DMS153 treated with DMSO at 0.1 percent for 48 hours (cell line): ENCODE data around the gene SHLD1.

Source experiments
- DNase-seq: peaks from one replicate; lab custom pipeline; 2025; ENCODE audit not compliant: unreplicated experiment; lab: John Stamatoyannopoulos, UW

Gene SHLD1

DNA sequence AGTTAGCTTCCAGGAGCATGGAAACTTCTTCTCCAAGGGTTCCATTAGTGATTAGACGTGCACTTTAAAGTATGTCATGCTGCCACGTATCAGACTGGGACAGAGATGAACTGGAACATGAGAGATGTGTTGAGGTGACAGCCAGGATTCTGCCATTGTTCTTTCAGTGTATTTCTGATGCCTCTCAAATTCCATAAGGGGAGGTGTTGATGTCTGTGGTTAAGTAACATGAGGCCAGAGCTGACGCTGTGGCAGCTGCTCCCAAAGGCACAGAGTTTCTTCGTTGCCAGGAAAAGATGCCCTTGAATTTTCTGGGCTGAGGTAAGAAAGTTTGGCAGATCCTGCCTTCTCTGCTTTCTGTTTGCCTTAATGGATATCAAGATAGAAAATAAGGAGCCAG is 136.6 kb downstream of the SHLD1 start:
- no peak for DNase-seq

GRCh38 chr20:5887386-5887785 is 137.2 kb downstream of the SHLD1 start:
- no peak for DNase-seq

- no peak for DNase-seq
Observed at GRCh38 chr20:5888041-5888440, 137.8 kb downstream of the SHLD1 start.

DNA sequence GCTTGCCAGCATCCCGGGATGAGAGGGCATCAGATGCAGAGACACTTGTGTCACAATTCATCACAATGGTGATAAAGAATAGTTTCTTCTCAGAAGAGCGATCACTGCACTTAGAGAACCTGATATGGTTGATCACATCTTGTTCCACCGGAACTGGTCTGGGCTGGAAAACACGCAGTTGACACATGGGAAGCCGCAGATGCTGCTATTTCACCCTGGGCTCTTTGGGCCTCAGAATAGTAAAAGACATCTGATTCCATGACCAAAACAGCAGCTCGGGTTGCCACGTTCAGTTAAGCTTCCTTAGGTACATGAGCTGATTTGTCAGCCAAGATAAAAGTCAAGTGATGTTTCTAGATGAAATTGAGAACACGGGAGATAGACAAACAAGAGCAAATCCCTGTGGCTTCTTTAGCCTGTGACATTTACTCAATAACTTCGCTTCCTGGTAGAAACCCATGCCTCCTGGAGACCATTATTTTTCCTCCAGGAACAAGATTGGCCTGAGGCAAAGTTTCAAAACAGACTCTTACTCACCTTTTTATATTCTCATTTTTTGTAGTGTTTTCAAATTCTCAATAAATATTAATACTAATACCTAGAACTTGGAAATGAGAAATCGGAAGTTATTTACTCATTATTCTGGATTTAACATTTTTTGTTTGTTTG is 140.7 kb downstream of the SHLD1 start:
- DNase-seq, result no peak

- no peak for DNase-seq
Observed at GRCh38 chr20:5893052-5893451, 142.9 kb downstream of the SHLD1 start.

DNA sequence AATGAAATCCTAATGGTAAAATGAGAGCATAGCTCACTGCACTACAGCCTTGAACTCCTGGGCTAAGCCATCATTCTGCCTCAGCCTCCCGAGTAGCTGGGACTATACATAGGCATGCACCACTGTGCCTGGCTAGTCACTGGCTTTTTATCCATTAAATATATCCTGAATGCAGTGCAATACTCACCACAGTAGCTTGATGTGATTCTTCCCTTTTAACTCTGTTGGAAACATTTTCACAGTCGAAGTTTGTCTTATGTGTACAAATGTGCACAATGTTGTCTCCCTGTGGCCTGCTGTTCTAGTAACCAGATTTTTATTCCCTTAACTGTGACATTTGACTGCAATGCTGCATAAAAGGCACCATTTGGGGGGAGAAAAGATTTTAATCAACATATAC is 143.4 kb downstream of the SHLD1 start:
- no peak for DNase-seq

- DNase-seq, result no peak
Observed at GRCh38 chr20:5895626-5896025, 145.4 kb downstream of the SHLD1 start.

DNA sequence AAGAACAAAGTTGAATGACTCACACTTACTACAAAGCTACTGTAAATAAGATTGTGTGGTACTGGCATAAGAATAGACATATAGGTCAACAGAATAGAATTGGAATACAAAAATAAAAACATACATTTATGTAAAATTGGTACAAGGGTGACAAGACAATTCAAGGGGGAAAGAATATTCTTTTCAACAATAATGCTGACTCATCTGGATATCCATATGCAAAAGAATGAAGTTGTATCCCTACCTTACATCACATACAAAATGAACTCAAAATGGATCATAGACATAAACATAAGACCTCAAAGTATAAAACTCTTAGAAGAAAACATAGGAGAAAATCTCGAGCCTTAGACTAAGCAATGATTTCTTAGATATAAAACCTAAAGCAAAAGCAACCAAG is 149.2 kb downstream of the SHLD1 start:
- DNase-seq, result no peak

DNA sequence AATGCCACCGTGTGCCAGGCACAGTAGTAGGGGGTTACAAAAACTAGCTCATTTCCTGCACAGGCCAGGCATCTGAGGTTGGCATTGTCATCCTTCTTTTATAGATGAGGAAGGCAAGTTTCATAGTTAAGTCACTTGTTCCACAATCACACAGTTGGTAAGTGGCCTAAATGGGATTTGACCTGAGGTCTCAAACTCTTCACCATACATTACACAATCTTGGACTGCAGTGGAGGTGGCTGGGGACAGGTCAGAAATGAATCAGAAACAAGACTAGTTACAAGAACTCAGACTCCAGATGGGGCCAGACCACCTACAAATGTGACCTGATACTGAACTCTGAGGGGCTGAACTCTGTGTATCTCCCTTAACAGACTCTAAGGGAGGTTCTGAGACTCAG is 150.7 kb downstream of the SHLD1 start:
- DNase-seq, result no peak

DNA sequence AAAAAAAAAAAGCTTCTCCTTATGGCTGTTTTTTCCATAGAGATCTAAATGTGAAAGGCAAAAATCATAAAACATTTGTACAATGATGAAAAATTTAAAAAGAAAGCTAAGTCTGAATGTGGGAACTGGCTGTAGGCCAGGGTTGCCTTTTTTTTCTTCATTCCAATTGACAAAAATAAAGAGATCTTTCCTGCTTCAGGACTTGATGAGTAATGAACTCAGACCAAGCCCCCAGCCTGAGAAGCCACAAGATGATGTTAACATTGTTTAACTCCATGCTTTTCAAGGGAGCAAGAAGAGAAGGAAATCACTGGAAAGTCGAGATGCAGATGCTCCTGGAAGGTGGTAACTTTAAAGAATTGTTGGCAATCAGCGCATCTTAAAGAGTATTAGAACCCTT is 158.8 kb downstream of the SHLD1 start:
- no peak for DNase-seq

- DNase-seq, result peak; percentile 60
Observed at GRCh38 chr20:5910186-5910585, 160.0 kb downstream of the SHLD1 start.

- DNase-seq, result no peak
Observed at GRCh38 chr20:5913166-5913565, 163.0 kb downstream of the SHLD1 start.
